SK-N-SH treated with all-trans-retinoic acid at 6 μM for 48 hours (cell line): ENCODE data around the gene GPS2.

Experiments
- ATAC-seq: fragments of 200-7000 bp; cut with Tn5 transposase; 3 replicates; pipeline ENCODE4 v1.9.1; 2020; ENCODE audit warnings: mild to moderate bottlenecking, moderate library complexity
- ARNTL ChIP-seq: fragments of 450-650 bp; formaldehyde crosslinking; IDR thresholded peaks from 2 replicates; pipeline ENCODE4 v1.5.0; 2020; ENCODE audit warnings: low read depth, mild to moderate bottlenecking, moderate library complexity, borderline replicate concordance
- BACH2 ChIP-seq: fragments of 250-450 bp; sonication (Bioruptor Pico); IDR thresholded peaks from 2 replicates; pipeline ENCODE4 v1.9.0; 2021; ENCODE audit warnings: mild to moderate bottlenecking, borderline replicate concordance
- CSDC2 ChIP-seq: fragments of 250-450 bp; sonication (Bioruptor Pico); IDR thresholded peaks from 2 replicates; pipeline ENCODE4 v1.5.0; 2020; ENCODE audit warnings: mild to moderate bottlenecking, moderate library complexity
- ESRRG ChIP-seq: fragments of 250-450 bp; sonication (Bioruptor Pico); IDR thresholded peaks from 2 replicates; pipeline ENCODE4 v1.6.1; 2021; ENCODE audit warnings: mild to moderate bottlenecking
- ISL1 ChIP-seq: fragments of 250-450 bp; sonication (Bioruptor Pico); IDR thresholded peaks from 2 replicates; pipeline ENCODE4 v2.1.2; 2022; ENCODE audit warnings: mild to moderate bottlenecking, moderate library complexity
- OSR1 ChIP-seq: fragments of 250-450 bp; sonication (Bioruptor Pico); IDR thresholded peaks from 2 replicates; pipeline ENCODE4 v1.8.0; 2022; ENCODE audit warnings: moderate library complexity, mild to moderate bottlenecking, inconsistent platforms
- PATZ1 ChIP-seq: fragments of 250-450 bp; sonication (Bioruptor Pico); IDR thresholded peaks from 2 replicates; pipeline ENCODE4 v1.8.0; 2020; ENCODE audit warnings: mild to moderate bottlenecking, moderate library complexity, borderline replicate concordance
- PPARA ChIP-seq: fragments of 250-450 bp; sonication (Bioruptor Pico); IDR thresholded peaks from 2 replicates; pipeline ENCODE4 v1.5.0; 2020; ENCODE audit warnings: mild to moderate bottlenecking, borderline replicate concordance
- TCF4 ChIP-seq: fragments of 250-450 bp; sonication (Bioruptor Pico); IDR thresholded peaks from 2 replicates; pipeline ENCODE4 v1.8.0; 2021; ENCODE audit warnings: mild to moderate bottlenecking, moderate library complexity, borderline replicate concordance
- TSHZ2 ChIP-seq: fragments of 250-450 bp; sonication (Bioruptor Pico); IDR thresholded peaks from 2 replicates; pipeline ENCODE4 v1.5.0; 2020; ENCODE audit warnings: mild to moderate bottlenecking, moderate library complexity
- ZFP3 ChIP-seq: fragments of 250-450 bp; sonication (Bioruptor Pico); IDR thresholded peaks from 2 replicates; pipeline ENCODE4 v1.5.0; 2020; ENCODE audit warnings: mild to moderate bottlenecking, moderate library complexity
- ZNF565 ChIP-seq: fragments of 450-650 bp; formaldehyde crosslinking; conservative IDR thresholded peaks from 2 replicates; pipeline ENCODE4 v1.5.0; 2020; ENCODE audit warnings: low read depth, mild to moderate bottlenecking, moderate library complexity
- ZNF70 ChIP-seq: fragments of 450-650 bp; formaldehyde crosslinking; IDR thresholded peaks from 2 replicates; pipeline ENCODE4 v1.5.0; 2020; ENCODE audit warnings: mild to moderate bottlenecking, moderate library complexity
- ZNF8 ChIP-seq: fragments of 450-650 bp; formaldehyde crosslinking; IDR thresholded peaks from 2 replicates; pipeline ENCODE4 v1.5.0; 2020; ENCODE audit warnings: mild to moderate bottlenecking, moderate library complexity
- TF ChIP-seq, protein P1 (sequence below): fragments of 250-450 bp; sonication (Bioruptor Pico); IDR thresholded peaks from 2 replicates; pipeline ENCODE4 v1.8.0; 2021; ENCODE audit warnings: low read depth, mild to moderate bottlenecking, moderate library complexity, borderline replicate concordance
- TF ChIP-seq, protein P2 (sequence below): fragments of 250-450 bp; sonication (Bioruptor Pico); IDR thresholded peaks from 2 replicates; pipeline ENCODE4 v1.5.1; 2021; ENCODE audit warnings: mild to moderate bottlenecking, moderate library complexity

The GPS2 gene

GRCh38 chr17:7355573-7355972 is 40.4 kb upstream of the GPS2 start:
- TF ChIP-seq ZNF8: no peak
- no peak for TF ChIP-seq PPARA (CRISPR knock-in tag)
- no peak for TF ChIP-seq OSR1 (CRISPR knock-in tag)
- no peak for TF ChIP-seq PATZ1
- TF ChIP-seq ZFP3 (CRISPR knock-in tag): no peak
- no peak for TF ChIP-seq TSHZ2
- no peak for TF ChIP-seq ESRRG (CRISPR knock-in tag)
- TF ChIP-seq ISL1 (CRISPR knock-in tag): no peak
- TF ChIP-seq, protein P1, sequence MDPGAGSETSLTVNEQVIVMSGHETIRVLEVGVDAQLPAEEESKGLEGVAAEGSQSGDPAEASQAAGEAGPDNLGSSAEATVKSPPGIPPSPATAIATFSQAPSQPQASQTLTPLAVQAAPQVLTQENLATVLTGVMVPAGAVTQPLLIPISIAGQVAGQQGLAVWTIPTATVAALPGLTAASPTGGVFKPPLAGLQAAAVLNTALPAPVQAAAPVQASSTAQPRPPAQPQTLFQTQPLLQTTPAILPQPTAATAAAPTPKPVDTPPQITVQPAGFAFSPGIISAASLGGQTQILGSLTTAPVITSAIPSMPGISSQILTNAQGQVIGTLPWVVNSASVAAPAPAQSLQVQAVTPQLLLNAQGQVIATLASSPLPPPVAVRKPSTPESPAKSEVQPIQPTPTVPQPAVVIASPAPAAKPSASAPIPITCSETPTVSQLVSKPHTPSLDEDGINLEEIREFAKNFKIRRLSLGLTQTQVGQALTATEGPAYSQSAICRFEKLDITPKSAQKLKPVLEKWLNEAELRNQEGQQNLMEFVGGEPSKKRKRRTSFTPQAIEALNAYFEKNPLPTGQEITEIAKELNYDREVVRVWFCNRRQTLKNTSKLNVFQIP (CRISPR knock-in tag): no peak
- no peak for TF ChIP-seq ARNTL (CRISPR knock-in tag)
- no peak for TF ChIP-seq ZNF70 (CRISPR knock-in tag)
- no peak for TF ChIP-seq TCF4

DNA sequence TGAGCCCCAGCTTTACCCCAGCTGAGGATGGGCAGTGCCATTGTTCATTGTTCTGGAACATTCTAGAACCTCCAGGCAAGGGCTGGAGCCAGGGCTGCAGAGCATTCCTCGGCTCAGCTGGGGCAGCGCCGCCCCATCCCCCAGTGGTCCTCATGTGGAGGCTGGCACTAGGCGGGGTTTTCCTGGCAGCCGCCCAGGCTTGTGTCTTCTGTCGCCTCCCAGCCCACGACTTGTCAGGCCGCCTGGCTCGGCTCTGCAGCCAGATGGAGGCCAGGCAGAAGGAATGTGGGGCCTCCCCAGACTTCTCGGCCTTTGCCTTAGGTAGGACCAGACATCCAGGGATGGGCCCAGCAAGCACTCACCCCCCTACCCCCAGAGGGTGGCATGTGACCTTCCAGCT is 39.9 kb upstream of the GPS2 start, which contains the start of gene TMEM95:
Gene TMEM95, plus strand, starts transcription at position 104 of the 400 bp plus-strand sequence. Its CDS starts 49 bp downstream, at position 153.
- no peak for ATAC-seq
- TF ChIP-seq, protein P1 (CRISPR knock-in tag): no peak
- no peak for TF ChIP-seq OSR1 (CRISPR knock-in tag)
- no peak for TF ChIP-seq TCF4
- no peak for TF ChIP-seq ISL1 (CRISPR knock-in tag)
- TF ChIP-seq BACH2: no peak

More at GRCh38 chr17:7355573-7355972, 40.4 kb upstream of the GPS2 start:
- ATAC-seq: no peak

DNA sequence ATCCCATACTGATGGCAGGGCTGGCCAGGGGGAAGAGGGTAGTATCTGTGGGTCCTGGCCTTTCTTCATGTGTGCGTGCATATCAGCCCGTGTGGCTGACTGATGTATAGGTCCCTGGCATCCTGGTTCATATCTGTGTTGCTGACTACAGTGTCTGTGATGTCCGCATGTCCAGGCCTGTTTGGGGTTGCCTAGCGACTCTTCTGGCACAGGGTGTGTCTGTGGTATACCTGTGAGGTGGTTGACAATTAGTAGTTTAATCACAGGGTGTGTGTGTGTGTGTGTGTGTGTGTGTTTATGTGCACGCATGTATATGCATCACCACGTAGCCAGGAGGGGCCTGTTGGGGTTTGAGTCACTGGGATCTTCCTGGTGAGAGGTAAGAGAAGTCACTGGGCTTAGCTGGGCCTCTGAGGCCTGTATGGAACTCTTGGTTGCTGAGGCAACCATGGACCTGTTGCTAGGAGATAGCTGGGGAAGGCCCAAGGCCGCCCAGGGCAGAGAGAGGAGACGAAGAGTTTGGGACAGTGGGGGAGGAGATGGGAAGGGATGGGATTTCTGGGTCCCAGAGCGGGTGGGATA is 39.2 kb upstream of the GPS2 start:
- ATAC-seq: no peak
- no peak for TF ChIP-seq ZNF8

DNA sequence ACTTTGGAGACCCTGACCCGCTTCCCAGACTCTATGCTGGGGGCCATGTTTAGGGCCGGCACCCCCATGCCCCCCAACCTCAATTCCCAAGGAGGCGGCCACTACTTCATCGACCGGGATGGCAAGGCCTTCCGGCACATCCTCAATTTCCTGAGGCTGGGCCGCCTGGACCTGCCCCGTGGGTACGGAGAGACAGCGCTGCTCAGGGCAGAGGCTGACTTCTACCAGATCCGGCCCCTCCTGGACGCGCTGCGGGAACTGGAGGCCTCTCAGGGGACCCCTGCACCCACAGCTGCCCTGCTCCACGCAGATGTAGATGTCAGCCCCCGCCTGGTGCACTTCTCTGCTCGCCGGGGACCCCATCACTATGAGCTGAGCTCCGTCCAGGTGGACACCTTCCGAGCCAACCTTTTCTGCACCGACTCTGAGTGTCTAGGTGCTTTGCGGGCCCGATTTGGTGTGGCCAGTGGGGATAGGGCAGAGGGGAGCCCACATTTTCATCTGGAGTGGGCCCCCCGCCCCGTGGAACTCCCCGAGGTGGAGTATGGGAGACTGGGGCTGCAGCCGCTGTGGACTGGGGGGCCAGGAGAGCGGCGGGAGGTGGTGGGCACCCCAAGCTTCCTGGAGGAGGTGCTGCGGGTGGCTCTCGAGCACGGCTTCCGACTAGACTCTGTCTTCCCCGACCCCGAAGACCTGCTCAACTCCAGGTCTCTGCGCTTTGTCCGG is 37.9 kb upstream of the GPS2 start:
- ATAC-seq: no peak
- TF ChIP-seq ZNF565 (CRISPR knock-in tag) (no peak), ZNF8 (no peak), ARNTL (CRISPR knock-in tag) (no peak), CSDC2 (no peak), PPARA (CRISPR knock-in tag) (no peak)
- TF ChIP-seq, protein P2, sequence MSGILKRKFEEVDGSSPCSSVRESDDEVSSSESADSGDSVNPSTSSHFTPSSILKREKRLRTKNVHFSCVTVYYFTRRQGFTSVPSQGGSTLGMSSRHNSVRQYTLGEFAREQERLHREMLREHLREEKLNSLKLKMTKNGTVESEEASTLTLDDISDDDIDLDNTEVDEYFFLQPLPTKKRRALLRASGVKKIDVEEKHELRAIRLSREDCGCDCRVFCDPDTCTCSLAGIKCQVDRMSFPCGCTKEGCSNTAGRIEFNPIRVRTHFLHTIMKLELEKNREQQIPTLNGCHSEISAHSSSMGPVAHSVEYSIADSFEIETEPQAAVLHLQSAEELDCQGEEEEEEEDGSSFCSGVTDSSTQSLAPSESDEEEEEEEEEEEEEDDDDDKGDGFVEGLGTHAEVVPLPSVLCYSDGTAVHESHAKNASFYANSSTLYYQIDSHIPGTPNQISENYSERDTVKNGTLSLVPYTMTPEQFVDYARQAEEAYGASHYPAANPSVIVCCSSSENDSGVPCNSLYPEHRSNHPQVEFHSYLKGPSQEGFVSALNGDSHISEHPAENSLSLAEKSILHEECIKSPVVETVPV: no peak
